GM21825 (cell line): ENCODE data around the gene ELOB.

Source experiments
- ATAC-seq: cut with Tn5 transposase; IDR thresholded peaks from one replicate; pipeline ENCODE4 v1.9.1; 2021; ENCODE audit warnings: mild to moderate bottlenecking, moderate library complexity; ENCODE audit not compliant: unreplicated experiment

ELOB gene

DNA sequence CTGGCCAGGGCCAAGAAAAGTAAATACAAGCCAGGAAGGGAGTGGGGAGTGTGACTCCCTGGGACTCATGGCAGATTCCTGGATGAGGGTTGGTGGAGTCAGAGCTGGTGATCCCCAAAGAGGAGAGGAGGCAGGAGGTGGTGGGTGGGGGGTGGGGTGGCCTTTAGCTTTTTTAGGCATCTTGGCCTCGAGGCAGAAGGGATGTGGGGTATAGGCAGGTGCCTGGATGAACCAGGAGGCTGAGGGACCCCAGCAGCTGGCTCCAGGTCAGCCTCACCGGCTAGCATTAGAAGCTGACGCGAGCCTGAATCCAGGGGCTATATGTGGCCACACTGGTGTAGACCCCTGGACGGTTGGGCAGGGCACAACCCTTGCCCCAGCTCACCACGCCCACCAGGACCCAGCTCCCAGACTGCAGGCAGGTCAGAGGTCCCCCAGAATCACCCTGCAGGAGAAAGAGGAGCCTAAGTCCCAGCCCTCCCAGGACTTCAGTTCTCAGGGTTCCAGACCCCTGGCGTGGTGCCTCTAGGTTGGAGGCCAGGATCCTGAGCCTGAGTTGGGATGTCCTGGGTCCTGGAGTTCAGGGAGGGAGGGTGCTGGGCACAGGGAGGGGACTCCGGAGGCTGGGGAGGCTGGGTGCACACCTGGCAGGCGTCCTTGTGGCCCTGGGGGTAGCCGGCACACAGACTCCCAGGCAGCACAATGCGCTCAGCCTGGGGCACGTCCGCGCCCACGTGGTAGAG is 7.4 kb upstream of the ELOB start:
- no peak for ATAC-seq

DNA sequence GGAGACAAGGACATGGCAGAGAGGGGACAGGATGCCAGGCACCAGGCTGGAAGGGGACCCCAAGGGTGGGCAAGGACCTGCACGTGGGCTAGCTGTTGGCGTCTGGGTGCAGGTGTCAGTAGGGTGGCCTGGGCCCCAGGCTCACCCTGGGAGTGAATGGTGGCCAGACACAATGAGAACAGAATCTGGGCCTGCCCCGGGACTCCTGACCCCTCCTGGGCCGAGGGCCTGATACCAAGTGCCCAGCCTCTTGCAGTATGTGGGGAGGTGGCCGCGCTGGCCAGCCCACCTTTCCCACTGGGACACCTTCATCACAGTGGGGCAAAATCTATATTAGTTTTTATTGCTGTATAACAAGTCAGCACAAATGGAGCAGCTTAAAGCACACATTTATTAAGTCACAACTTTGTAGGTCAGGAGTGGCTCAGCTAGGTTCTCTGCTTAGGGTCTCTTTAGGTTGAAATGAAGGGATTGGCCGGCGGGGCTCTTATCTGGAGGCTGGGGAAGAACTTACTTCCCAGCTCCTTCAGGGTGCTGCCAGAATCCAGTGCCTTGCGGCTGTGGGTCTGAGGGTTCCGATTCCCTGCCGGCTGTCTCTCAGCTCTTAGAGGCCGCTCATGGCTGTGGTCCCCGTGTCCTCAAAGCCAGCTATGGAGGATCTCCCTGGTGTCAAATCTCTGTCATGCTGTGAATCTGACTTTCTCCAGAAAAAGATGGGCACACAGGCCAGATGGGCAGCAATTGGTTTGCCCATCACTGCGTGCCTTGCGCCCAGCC is 6.7 kb upstream of the ELOB start:
- no peak for ATAC-seq

DNA sequence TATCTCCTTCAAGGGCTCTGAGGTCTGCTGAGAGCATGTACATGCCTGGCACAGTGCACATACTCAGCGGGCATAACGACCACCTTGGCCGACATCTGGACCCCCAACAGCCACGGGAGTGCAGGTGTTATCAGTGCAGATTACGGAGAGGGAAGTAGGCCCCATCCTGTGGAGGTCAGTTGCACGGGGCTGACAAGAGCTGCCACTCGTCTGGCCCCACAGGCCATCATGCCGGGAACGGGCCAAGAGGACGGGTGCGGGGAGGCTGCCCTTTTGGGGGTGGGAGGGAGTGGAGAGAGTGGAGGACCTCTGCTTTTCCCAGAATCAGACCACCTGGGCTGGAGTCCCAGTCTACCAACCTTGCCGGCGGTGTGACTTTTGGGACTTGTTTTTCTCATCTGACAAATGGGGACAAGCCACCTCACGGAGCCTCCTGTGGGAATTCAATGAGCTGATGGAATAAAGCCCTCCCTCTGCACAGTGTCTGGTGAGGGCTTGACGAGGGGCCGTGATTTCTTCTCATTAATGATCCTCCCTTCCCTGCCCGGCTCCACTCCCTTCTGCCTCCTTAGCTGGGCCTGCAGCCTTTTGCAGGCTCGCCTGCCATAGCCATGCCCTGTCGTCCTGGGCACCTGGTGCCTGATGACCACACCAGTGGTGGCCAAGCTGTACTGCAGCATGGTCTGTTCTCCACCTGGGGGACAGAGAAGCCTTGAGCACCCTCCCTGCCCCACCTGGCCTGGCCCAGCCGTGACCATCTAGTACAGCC is 5.7 kb upstream of the ELOB start:
- ATAC-seq = no peak

DNA sequence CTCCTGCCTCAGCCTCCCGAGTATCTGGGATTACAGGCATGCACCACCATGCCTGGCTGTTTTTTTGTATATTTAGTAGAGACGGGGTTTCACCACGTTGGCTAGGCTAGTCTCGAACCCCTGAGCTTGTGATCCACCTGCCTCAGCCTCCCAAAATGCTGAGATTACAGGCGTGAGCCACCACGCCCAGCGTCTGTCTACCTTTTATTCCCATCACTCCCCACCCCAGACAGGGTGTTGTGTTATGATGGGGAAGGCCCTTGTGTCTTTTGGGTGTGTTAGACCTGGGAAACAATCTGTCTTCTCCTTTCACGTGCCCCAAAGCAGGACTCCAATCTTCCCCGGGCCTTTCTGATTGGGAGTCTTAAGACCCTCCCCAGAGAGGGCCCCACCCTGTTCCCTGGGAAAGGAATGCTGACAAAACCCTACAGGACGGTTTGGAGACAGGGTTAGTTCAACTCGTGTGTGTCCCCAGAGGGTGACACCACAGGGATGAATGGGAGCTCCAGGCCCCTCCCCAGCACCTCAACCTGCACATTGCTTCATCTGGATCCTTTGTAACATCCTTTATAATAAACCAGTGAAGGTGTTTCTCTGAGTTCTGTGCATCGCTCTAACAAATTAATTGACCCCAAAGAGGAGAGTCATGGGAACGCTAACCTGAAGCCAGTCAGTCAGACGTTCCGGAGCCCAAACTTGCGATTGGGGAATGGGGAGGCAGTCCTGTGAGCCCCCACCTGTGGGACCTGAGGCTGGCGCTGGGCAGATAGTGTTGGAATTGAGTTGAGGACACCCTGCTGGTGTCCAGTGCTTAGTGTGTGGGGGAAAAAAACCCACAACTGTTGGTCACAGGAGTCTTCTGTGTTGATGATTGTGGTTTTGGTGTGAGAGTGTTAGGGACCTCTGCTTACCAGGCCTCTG is 3.2 kb upstream of the ELOB start:
- no peak for ATAC-seq

DNA sequence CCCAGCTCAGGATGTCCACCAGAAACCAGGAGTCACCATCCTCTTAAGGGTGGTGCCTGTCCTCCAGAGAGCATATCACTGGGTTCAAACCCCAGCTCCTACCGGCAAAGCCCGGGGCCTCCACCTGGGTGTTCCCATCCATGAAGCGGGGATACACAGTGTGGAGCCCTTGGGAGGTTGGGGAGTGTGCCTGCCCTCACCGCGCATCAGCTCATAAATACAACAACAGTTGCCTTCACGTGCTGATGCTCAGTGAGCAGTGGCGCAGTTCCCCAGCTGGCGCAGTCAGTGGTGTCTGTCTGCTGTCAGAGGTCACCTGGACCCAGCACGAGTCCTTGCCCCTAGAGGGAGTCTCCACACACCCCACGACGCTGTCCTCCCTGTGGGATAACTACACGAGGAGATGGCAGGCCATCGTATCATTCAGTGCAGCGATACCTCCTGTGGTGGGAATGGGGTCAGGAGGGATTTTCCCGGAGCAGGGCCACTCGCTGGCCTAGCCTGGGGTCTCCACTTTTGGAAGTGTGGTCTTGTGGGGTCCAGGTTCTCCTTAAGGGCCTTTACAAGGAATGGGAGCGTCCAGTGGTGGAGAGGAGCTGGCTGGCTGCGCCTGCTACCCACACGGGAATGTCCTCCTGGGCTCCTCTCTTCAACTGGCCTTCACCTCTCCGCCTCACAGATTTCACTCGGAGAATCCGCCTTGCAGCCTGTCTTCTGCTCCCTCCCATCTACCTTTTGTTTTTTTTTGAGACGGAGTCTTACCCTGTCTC is 2.3 kb upstream of the ELOB start:
- ATAC-seq = no peak

DNA sequence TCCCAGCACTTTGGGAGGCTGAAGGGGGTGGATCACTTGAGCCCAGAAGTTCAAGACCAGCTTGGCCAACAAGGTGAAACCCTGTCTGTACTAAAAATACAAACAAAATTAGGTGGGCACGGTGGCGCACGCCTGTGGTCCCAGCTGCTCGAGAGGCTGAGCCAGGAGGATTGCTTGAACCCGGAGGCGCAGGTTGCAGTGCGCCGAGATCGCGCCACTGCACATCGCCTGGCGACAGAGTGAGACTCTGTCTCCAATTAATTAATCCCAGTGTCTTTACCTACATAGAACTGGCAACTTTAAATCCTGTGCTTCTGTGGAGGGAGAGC is 1.5 kb upstream of the ELOB start:
- ATAC-seq = no peak

DNA sequence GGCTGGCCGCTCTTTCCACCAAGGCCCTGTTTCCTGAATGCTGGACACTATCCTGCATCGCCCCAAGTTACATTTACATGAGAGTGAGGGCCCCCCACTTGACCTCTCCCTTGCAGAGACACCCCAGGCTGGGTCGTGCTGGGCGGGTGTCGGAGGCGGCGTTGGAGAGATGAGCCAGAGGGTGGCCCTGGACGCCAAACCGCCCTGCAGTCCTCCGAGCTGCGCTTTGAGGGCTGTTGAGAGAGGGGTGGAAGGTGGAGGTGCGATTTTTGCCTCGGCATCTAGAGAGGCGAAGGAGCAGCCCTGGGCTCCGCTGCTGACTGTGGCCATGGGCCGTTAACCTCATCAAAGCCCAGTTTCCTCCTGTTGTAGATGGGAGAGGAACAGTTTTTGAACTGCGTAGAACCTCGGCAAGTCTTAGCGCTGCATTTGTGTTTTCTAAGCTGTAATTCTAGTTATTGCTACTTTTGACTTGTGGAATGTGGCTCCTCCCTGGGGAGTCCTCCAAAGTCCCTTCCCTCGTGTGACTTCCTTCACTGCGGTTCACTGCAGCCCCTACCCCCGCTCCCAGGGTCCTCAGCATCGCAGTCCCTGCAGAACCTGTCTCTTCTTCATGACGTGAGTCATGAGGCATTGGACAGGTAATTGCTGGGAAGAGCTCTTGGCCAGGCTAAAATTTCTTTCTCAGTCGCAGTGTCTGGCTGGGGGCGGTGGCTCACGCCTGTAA is 986 bp upstream of the ELOB start:
- ATAC-seq = no peak

DNA sequence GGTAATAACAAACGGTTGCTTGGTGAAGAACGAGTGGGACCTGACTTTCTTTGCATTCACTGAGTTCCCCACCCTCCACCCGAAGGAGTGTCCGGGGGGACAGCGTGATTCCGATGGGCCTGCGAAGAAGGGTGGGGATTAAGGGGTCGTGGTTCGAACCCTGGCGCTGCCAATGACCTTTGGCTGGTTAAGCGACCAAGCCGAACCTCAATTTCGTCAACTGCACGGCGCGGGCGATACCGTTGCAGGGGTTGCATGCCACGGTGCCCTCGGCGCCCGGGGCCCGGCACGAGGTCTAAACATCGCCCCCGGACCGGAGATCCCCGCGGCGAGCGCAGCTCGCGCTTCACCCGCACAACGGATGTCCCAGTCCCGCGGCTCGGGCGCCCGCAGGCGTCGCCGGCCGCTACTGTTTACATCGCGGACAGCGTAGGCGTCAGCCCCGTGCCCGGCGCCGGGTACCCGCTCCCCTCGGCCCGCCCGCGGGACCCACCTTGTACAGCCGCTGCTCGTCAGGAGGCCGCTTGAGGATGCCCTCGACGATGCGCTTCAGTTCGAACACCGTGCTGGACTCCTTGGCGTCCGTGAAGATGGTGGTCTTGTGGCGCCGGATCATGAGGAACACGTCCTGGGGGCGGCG is 460 bp downstream of the ELOB start:
- ATAC-seq = peak; percentile 27

DNA sequence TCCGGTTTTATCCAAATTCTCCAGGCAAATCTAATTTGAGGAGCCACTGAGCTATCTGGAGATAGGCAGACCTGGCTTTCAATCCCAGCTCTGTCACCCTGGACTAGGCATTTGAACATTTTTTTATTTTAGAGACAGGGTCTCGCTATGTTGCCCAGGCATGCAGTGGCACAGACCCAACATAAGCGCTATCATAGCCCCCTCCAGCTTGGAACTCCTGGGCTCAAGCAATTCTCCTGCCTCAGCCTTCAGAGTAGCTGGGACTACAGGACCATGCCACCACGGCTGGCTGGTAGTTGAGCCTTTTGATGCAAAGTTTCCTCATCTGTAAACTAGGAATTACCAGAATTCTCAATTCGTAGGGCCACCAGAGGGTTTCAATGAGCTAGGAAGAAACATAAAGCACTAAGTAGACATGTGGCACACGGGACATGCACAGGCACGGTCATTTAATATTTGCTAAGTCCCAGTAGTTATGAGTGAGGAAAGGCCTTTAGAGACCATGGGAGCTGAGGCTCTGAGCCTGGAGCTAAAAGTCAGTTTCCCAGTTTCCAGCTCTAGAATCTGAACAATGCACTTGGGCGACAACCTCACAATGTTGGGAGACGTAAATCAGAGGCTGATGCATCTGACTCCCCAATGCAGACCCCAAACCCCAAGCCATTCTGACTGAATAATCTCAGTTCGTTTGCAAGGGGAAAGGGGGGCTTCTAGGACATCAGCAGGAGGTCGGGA is 1.1 kb downstream of the ELOB start:
- no peak for ATAC-seq

DNA sequence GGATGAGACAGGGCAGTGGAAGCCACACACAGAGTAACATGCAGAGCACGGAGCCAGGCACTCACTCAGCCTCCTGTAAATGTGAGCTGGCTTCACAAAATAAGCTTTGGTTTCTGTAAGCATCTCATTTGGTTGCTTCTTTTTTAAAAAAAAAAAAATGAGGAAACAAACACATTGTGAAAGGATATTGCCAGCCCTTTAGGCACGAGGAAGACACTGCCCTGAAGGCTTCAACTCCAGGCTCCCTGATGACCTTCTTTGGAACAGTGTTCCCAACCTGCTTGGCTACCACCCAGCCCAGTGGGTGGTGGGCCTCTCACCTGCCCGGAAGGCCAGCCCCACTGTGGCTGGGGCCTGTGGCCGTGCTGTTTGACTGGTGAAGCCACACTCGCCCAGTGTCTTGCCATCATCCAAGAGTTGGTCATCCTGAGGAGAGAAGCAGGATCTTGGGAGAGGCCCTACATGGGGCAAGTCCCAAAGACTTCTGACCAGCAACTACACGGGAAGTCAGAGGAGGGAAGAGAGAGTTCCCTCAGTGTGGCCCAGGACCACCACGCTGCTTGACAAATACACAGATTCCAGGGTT is 1.9 kb downstream of the ELOB start:
- no peak for ATAC-seq

DNA sequence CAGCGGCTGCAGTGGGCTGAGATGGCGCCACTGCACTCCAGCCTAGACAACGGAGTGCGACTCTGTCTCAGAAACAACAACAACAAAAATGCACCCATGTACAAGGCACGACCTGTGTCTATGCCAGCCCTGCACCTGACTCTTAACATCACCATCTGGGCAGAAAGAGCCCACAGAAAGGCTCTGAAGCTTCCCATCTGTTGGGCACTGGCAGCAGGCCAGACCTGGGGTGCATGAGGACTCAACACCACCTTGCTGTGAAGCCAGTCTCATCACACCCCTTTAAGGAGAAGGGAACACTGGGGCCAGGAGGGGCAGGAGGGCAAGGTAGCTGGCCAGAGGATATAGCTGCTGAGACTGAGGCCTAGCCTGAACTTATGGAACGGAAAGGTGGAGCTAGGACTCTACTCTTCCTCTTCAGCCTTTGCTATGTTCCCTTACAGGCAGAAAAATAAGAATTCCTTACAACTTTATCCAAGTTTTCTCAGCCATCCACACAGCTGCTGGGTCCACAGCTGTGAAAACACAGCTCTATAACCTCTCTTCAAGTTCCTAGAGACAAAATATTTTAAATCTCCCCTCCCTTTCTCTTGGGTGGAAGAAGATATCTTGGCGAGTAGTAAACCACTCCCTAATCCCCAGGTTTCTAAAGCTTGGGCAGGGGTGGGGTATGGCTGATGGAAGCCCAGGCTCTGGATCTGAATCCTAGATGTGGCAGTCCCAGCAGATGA is 2.8 kb downstream of the ELOB start:
- no peak for ATAC-seq

DNA sequence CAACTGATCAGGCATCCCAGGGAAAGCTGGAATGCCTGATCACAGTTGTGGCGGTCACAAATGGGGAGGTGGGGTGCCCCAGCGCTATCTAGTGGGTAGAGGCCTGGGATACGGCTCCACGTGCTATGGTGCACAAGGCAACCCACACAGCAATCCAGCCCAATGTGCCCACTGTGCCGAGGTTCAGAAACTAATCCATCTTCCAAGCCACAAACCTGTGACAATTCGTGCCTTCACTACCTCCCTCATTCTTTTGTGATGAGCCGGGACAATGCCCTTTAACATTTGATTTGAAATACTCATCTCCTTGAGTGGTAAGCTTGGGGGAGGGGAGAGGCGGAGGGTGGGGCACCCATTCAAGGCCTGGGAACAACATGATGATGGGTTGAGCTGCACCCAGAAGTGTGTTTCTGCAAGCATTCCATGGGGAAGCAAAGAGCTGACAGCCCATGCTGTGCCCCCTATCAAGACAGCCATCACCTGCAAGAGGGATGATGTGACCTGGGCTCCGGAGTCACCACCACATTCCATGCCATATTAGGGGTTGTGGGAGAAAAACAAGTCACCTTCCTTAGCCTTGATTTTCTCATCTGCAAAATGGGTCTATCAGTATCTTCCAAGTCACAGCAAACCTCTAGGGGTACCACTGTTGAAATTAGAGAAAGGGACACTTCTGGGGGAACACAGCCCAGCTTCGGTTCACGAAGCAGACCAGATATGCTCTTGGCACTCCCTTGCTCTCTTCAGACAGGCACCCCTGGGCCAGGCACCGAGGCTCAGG is 3.7 kb downstream of the ELOB start:
- ATAC-seq = no peak

DNA sequence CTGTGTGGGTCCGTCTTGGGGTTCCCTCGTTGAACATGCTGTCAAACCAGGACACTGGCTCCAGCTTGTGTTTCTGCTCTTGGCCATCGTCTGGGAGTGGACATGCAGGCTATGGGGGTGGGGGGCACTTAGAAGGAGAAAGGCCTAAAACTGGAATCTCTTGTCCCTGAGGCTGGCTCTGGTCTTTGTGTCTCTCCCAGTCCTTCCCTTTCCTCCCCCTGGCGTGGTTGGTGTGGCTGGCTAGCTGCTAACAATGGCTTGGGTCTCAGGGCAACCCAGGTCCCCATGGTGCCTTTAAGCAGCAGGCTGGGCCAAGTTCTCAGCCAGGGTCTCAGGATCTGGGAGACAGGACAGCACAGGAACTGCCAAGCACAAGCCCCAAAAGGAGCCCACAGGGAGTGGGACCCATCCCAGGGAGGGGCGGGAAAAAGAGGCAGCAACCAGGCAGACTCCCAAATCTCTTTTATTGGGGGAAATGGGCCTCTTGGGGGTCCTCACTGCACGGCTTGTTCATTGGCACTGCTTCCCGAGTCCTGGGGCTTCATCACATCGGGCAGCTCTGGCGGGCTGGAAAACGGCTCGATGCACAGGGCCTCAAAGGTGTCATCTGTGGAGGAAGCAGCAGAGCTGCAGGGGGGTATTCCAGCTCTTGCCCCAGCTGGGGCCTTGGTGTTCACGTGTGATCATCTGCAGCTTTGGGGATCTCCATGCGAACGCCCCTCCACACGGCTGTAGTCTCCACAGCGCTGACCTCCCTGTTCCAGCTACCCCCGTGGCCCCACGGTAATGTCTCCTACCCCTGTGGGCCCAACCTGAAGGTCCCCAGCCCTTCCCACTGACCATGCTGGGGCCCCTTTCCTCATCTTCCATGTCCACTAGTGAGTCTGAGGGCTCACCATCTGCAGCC is 5.3 kb downstream of the ELOB start:
- ATAC-seq = no peak

DNA sequence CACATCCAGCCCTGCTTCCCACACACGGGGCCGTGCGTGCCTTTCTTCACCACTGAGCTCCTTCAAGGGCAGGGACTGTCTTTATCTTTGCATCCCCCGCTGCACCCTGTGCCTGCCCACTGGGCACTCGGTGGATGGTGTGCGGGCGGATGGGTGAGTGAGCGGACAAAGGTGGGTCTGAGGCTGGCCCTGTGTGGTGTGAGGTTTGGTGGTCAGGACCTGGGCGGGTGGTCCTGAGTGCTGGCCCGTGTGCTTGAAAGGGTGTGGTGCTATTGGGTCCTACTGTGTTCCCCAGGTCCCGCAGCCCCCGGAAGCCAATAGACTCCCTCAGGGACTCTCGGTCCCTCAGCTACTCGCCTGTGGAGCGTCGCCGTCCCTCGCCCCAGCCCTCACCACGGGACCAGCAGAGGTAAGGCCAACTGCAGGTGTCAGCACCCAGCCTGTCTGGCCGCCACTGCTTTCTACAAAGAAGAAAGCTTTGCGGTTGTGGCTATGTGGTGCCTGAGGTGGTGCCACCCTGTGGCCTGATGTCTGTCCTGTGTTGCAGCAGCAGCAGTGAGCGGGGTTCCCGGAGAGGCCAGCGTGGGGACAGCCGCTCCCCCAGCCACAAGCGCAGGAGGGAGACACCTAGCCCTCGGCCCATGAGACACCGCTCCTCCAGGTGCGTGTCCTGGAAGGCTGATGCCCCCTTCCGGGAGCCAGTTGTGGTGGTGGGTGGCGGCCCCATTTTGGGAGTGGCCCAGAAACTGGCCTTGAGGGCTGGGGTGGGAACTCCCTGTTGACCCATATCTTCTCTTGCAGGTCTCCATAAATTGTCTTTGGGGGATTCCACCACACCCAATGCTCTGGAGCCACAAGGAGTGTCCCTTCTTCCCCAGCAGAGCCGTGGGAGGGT is 6.8 kb downstream of the ELOB start:
- no peak for ATAC-seq
